Uterus (tissue), 2 donors: ENCODE data around the gene PRG2.

Experiments
- POLR2A ChIP-seq, 2 donors: fragments of 450-650 bp; IDR thresholded peaks; one replicate each; pipeline ENCODE4 v1.6.1; 2016; ENCODE audit warnings: antibody characterized with exemption in 2 of 2, mild to moderate bottlenecking in 1 of 2, moderate library complexity in 1 of 2
- TF ChIP-seq, protein P1 (sequence below), 4 experiments: fragments of 200-600 bp in 2 of 4; fragments of 450-650 bp in 2 of 4; sonication (generic) in 2 of 4; IDR thresholded peaks; one replicate each; pipeline ENCODE4 v1.5.1; 2016 to 2019; ENCODE audit warnings: antibody characterized with exemption in 4 of 4, mild to moderate bottlenecking in 2 of 4, moderate library complexity in 1 of 4

DNA sequence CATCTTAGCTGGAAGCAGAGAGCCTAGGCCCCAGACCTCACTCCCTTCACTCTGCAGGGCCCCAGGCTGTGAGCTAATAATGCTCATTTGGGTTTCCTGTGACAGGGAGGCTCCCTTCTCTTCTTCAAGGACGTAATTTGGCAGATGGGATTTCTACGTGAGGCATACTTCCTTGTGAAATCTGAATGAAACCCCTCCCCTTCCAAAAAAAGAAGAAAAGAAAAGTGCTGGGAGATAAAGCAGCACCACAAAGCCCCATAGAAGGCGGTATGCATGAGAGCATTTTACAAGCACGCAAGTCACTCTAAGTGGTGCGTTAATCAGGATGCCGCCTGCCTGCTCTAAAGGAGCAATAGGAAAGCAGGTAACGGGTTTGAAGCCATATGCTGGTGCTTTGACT lies 46.6 kb downstream of the PRG2 start:
- TF ChIP-seq POLR2A (IDR thresholded peaks at IDR 0.05): no peak
- TF ChIP-seq, protein P1, sequence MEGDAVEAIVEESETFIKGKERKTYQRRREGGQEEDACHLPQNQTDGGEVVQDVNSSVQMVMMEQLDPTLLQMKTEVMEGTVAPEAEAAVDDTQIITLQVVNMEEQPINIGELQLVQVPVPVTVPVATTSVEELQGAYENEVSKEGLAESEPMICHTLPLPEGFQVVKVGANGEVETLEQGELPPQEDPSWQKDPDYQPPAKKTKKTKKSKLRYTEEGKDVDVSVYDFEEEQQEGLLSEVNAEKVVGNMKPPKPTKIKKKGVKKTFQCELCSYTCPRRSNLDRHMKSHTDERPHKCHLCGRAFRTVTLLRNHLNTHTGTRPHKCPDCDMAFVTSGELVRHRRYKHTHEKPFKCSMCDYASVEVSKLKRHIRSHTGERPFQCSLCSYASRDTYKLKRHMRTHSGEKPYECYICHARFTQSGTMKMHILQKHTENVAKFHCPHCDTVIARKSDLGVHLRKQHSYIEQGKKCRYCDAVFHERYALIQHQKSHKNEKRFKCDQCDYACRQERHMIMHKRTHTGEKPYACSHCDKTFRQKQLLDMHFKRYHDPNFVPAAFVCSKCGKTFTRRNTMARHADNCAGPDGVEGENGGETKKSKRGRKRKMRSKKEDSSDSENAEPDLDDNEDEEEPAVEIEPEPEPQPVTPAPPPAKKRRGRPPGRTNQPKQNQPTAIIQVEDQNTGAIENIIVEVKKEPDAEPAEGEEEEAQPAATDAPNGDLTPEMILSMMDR (IDR thresholded peaks at IDR 0.05): no peak
